Left ventricle myocardium superior (tissue), 1 donor: ENCODE measurements around the gene ENAH. TPM values are rescaled to one million over a fixed set of nuclear protein-coding genes. Genes with fewer than 3 reads are reported as not detected.
"Not testable (repeated sequence)": the region's sequence is repeated elsewhere in the genome, so short reads cannot be mapped to it uniquely, and the experiment has no call there.

ENCODE experiments used
- ATAC-seq: fragments of 200-7000 bp; cut with Tn5 transposase; one replicate; pipeline ENCODE4 v1.9.1; 2020; ENCODE audit warnings: mild to moderate bottlenecking, moderate library complexity
- DNase-seq: peaks from one replicate; pipeline ENCODE4 v3.0.0-alpha.2; 2020
- intact Hi-C: fragments of 100-400 bp; cut with micrococcal nuclease; formaldehyde crosslinking; loops from one replicate; pipeline ENCODE4 v1.11.0; 2022
- total RNA-seq: library from RNA; stranded (reverse); fragmentation: NEBNext Ultra II Directional; extraction: Animal tissue kit (Norgen Biotek cat#: 25700); gene quantifications from one replicate; pipeline ENCODE4 v1.2.1, GENCODE V29; 2021
- donor health status: DM: no; HTN: yes; CAD: no; lungs with severe emphysema.

ENAH gene
- total RNA-seq, 1 donor from 2014 or later, result 90.1 TPM

- DNase-seq (no peak), ATAC-seq (no peak)
- intact Hi-C loops, result no loop called here
Measured at GRCh38 chr1:225520587-225521227, 132.2 kb downstream of the ENAH start.

DNA sequence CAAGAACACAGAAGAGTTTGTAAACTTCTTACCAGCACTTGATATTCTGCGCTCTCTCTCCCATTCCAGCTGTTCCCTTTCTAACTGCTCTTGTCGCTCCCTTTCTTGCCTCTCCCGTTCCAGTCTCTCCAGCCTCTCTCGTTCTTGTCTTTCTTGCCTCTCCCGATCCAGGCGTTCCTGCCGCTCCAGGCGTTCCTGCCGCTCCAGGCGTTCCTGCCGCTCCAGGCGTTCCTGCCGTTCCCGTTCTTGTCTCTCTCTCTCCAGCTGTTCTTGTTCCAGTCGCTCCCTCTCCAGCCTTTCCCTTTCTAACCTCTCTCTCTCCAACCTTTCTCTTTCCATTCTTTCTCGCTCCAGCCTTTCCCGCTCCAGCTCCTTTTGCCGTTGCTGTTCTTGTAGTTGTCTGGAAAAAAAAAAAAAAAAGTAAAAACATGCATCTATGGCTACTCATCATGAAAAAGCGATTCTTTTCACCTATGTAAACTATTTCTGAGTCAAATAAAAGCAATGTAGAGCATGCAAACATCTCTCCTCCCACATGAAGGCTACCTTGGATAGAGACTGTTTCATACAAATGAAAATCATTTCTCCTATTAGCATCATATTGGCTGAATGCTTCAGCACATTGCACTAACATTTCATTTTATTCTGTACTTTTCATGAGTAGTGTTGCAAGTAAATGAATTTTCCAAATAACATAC lies 133.6 kb downstream of the ENAH start:
- intact Hi-C loops, result no loop called here
- DNase-seq, result peak; percentile 51
- peak; percentile 70 for ATAC-seq

DNA sequence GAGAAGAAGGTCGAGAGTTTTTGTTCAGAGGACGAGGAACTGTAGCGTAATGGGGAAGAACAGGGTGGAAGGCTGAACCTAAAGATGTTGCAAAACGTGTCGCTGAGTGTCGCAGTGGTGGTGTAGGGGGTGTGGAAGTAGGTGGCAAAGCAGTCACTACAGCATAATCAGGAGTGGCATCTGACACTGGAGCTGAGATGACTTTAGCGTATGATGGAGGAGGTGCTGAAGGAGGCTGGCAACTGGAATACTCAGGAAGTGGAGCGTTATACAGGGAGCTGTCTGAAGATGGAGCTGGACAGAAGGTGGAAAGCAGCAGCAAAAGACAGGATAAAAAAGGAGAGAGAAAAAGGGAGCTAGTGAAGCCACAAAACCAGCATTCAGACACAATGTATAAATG lies 135.2 kb downstream of the ENAH start:
- intact Hi-C loops, result no loop called here
- no peak for ATAC-seq
- DNase-seq, result no peak

DNA sequence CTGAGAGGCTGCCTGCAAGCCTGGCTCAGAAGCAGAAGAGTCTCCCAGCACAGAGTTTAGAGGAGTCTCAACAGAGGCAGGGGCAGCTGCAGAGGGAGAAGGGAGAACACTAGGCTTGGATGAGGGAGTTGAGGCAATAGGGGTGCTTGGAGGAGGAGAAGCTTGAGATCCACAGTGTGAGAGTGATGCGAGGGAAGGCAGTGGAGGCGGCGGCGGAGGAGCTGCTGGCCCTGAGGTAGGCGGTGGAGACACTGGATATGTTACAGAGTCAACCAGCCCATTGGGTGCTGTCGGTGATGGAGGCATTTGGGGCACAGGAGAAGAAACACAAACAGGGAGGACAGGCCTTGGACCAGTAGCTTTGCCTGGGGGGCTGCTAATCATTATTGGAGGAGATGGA lies 135.7 kb downstream of the ENAH start:
- no peak for ATAC-seq
- intact Hi-C loops, result no loop called here
- no peak for DNase-seq

DNA sequence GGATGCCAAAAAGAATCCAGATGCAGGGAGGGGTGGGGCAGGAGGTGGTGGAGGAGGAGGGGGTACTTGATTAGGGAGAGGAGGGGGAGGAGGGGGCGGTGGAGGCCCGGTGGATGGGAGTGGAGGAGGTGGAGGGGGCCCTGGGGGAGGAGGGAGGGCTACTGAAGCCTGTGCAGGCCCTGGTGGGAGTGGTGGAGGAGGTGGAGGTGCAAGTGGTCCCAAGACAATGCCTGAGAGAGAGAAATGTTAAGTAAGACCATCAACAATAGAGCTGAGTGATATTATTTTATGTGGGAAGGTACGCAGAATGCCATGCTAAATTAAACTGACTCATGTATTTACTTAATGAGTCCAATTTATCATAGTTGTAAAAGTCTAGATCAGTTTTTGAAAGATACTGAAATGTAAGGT lies 138.2 kb downstream of the ENAH start:
- DNase-seq (no peak), ATAC-seq (no peak)
- intact Hi-C loops, result no loop called here

GRCh38 chr1:225513576-225513975 lies 139.3 kb downstream of the ENAH start:
- DNase-seq, ATAC-seq, intact Hi-C loops: not testable (repeated sequence)

GRCh38 chr1:225511828-225512381 lies 141.0 kb downstream of the ENAH start:
- DNase-seq (no peak), ATAC-seq (no peak)
- intact Hi-C loops, result no loop called here

DNA sequence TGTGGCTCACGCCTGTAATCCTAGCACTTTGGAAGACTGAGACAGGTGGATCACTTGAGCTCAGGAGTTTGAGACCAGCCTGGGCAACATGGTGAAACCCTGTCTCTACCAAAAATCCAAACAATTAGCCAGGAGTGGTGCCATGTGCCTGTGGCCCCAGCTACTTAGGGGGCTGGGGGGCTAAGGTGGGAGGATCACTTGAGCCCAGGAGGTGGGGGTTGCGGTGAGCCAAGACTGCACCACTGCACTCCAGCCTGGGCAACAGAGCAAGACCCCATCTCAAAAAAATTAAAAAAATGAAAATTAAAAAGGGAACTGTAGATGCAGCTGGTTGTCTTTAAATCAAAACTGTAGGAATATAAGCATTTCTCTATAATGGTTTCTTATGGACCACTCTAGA lies 142.2 kb downstream of the ENAH start:
- ATAC-seq, intact Hi-C loops, DNase-seq: not testable (repeated sequence)

DNA sequence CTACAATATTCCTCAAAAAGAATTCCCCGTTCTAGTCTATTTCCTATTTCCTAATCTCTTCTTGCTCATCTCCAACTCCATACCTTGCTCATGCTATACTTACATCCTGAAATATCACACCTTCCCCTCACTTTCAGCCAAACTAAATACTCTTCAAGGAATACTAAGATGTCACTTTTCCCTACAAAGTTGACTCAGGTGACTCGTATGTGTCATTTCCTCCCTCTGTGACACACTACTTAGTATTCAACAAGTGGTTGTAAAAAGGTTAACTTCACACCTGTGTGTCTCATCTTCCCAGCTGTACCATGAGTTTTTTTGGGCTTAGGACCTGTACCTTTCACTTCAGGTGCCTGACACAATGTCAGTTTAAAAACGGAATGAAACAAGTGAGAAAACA lies 143.2 kb downstream of the ENAH start:
- no peak for DNase-seq
- intact Hi-C loops, result loop anchor here (10.0 kb wide), 1 partner anchor 265 kb away; the partner anchor contains the start of gene SRP9
- ATAC-seq, result no peak

GRCh38 chr1:225509376-225509707 lies 143.6 kb downstream of the ENAH start:
- intact Hi-C loops, result loop anchor here (10.0 kb wide), 1 partner anchor 265 kb away; the partner anchor contains the start of gene SRP9
- DNase-seq (no peak), ATAC-seq (peak; percentile 17)

DNA sequence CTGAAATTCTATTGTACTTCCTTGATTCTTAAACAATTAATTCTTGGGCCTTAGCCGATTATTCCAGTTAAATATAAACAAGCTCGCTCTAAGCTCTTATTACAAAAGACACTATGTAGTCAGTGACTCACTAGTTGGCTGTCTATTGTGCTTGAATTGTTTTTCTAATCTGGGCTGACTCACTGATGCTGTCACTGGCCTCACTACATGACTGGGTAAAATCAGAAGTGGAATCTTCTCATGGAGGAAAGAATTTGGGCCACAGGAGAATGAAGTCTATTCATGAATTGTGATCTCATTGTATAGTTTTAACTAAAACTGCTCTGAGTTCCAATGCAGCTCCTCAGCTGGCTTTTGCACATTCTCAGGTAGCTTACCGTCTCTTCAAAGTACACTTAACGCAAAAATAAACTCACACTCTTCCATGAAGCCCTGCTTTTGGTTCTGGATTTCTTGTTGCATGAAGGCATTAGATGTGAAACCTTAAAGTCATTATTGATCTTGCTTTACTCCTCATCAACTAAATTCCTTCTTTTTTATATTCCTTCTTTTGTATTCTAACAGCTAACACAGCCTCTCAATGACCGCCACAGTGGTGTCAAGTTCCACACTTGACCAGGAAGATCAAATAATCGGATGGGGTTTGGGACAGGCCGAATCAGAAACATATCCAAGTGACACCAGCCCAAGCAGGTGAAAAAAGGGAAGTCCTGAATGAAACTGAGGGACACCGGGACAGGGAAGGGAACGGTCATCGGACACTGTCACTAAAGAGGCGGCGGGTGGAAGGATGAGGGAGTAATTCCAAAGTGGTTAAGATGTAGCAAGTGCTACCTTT lies 144.2 kb downstream of the ENAH start:
- intact Hi-C loops, result loop anchor here (10.0 kb wide), 1 partner anchor 266 kb away; the partner anchor contains the start of gene SRP9
- DNase-seq (no peak), ATAC-seq (peak; percentile 98)

GRCh38 chr1:225506727-225507126 lies 146.2 kb downstream of the ENAH start:
- ATAC-seq (no peak), DNase-seq (no peak)
- intact Hi-C loops, result loop anchor here (10.0 kb wide), 1 partner anchor 268 kb away; the partner anchor contains the start of gene SRP9

GRCh38 chr1:225504776-225505175 lies 148.1 kb downstream of the ENAH start:
- intact Hi-C loops, result loop anchor here (10.0 kb wide), 1 partner anchor 270 kb away; the partner anchor contains the start of gene SRP9
- ATAC-seq (no peak), DNase-seq (no peak)

DNA sequence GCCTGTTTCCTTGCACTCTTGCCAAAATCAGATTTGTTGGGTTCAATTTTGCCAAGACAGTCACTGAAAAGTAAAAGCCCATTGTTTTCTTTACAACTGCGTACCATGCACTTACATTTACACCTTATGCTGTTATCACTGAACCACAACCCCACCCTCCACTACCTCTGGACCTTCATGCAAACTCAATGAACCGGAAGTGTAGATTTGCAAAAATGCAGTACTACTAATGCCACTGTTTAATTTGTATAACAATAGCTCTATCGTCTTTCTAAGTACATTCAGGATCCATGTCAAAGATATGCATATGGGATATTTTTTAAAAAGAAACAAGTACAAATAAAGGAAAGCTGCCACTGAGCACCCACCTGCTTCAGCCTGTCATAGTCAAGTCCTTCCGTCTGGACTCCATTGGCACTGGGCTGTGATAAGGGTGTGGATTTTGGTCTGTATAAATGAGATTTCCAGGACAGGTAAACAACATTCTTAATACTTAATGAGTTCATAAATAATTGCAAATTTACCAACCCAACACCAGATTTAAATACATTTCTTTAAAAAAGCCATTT lies 152.2 kb downstream of the ENAH start:
- intact Hi-C loops, result loop anchor here (10.0 kb wide), 1 partner anchor 274 kb away; the partner anchor contains the start of gene SRP9
- ATAC-seq, result no peak
- no peak for DNase-seq

GRCh38 chr1:225498549-225499136 lies 154.3 kb downstream of the ENAH start:
- intact Hi-C loops, result no loop called here
- no peak for ATAC-seq

DNA sequence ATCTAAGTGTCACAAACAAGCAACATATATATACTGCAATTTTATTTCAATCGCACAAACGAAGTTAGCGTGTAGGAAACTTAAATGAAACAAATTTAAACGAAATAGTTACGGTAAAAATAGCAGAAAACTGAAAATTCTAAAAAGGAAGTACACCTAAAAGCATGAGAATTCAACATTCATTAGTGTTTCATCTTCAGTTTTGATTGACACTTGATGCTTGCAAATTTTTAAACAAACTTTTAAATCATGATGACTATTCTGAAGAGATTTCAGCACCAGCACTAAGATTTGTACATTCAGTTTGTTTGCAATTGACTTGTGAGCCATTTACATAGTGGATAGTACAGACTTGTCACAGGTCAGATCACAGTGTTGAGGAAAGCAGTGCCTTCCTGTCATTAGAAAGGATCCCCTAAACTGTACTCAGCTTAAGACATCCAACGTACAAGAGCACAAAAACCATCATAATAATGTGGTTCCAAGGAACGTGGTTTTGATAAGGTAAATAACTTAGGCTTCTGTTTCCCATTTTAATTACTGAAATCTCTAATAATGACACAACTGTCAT lies 158.0 kb downstream of the ENAH start:
- DNase-seq (no peak), ATAC-seq (no peak)
- intact Hi-C loops, result no loop called here

More at GRCh38 chr1:225498549-225499136, 154.3 kb downstream of the ENAH start:
- DNase-seq, result no peak

GRCh38 chr1:225493591-225494246 lies 159.2 kb downstream of the ENAH start:
- intact Hi-C loops, result no loop called here
- ATAC-seq (no peak), DNase-seq (no peak)

GRCh38 chr1:225488676-225489075 lies 164.2 kb downstream of the ENAH start:
- ATAC-seq, result no peak
- intact Hi-C loops, result no loop called here
- DNase-seq, result no peak
